T-helper 2 cell (primary cell): Measurements from ENCODE around the gene LIPC.

Source experiments
- DNase-seq, 5 experiments: peaks; one replicate each; pipeline versions ENCODE4 v3.0.0 to v3.0.0-alpha.2; 2012 to 2022

The LIPC gene

GRCh38 chr15:58544756-58545155, 113.0 kb downstream of the LIPC start:
- no peak for DNase-seq

GRCh38 chr15:58545307-58546065, 113.7 kb downstream of the LIPC start:
- DNase-seq = peak in 2 of 5 experiments; percentile 20 to 75

- DNase-seq = no peak
These were observed 114.3 kb downstream of the LIPC start for GRCh38 chr15:58546066-58546591.

GRCh38 chr15:58546635-58547627, 115.1 kb downstream of the LIPC start:
- no peak for DNase-seq

GRCh38 chr15:58547628-58548307, 116.0 kb downstream of the LIPC start:
- DNase-seq = no peak

GRCh38 chr15:58548308-58549012, 116.7 kb downstream of the LIPC start:
- no peak for DNase-seq

GRCh38 chr15:58549013-58549784, 117.4 kb downstream of the LIPC start:
- DNase-seq = no peak

- DNase-seq = no peak
These were observed 117.9 kb downstream of the LIPC start for GRCh38 chr15:58549785-58550074.

- DNase-seq = peak in 1 of 5 experiments; percentile 22
These were observed 119.4 kb downstream of the LIPC start for GRCh38 chr15:58551084-58551763.

- no peak for DNase-seq
These were observed 120.1 kb downstream of the LIPC start for GRCh38 chr15:58551764-58552504.

GRCh38 chr15:58552505-58553364, 120.9 kb downstream of the LIPC start:
- no peak for DNase-seq

GRCh38 chr15:58553365-58553918, 121.7 kb downstream of the LIPC start:
- DNase-seq = no peak

- no peak for DNase-seq
These were observed 123.0 kb downstream of the LIPC start for GRCh38 chr15:58554758-58555157.

- no peak for DNase-seq
These were observed 123.6 kb downstream of the LIPC start for GRCh38 chr15:58555162-58556027.

- DNase-seq = no peak
These were observed 124.2 kb downstream of the LIPC start for GRCh38 chr15:58556028-58556361.

- no peak for DNase-seq
These were observed 124.8 kb downstream of the LIPC start for GRCh38 chr15:58556541-58556940.

- DNase-seq = no peak
These were observed 127.0 kb downstream of the LIPC start for GRCh38 chr15:58558777-58559176.
